Heart left ventricle (tissue), 16 donors: ENCODE results near the gene VSX2. TPM values are rescaled to one million over a fixed set of nuclear protein-coding genes. Genes with fewer than 3 reads are reported as not detected.

Experiments used
- ATAC-seq, 4 donors: fragments of 200-7000 bp; cut with Tn5 transposase; one replicate each; pipeline ENCODE4 v1.9.1; 2020 to 2022; ENCODE audit warnings: moderate library complexity in 4 of 4, mild to moderate bottlenecking in 3 of 4, moderate number of reproducible peaks in 1 of 4
- DNase-seq, 5 donors: peaks; one replicate each; pipeline ENCODE4 v3.0.0-alpha.2; 2020
- H3K27ac ChIP-seq, 12 donors: fragments of 200-600 bp; sonication (generic) in 4 of 12; one replicate each; pipeline versions ENCODE4 v1.5.0 to v1.8.0; 2016 to 2022; ENCODE audit warnings: mild to moderate bottlenecking in 2 of 12
- H3K27me3 ChIP-seq, 9 donors: fragments of 200-600 bp; sonication (generic) in 2 of 9; one replicate each; pipeline versions ENCODE4 v1.5.1 to v1.8.0; 2016 to 2022; ENCODE audit warnings: mild to moderate bottlenecking in 3 of 9
- H3K36me3 ChIP-seq, 9 donors: fragments of 200-600 bp; sonication (generic) in 2 of 9; one replicate each; pipeline versions ENCODE4 v1.5.0 to v1.8.0; 2018 to 2022; ENCODE audit warnings: mild to moderate bottlenecking in 2 of 9
- H3K4me1 ChIP-seq, 12 donors: fragments of 200-600 bp; sonication (generic) in 4 of 12; one replicate each; pipeline versions ENCODE4 v1.5.0 to v1.8.0; 2016 to 2022; ENCODE audit warnings: mild to moderate bottlenecking in 3 of 12
- H3K4me3 ChIP-seq, 12 donors: fragments of 200-600 bp; sonication (generic) in 4 of 12; one replicate each; pipeline versions ENCODE4 v1.5.0 to v1.8.0; 2017 to 2022; ENCODE audit warnings: mild to moderate bottlenecking in 9 of 12, moderate library complexity in 4 of 12
- H3K9me3 ChIP-seq, 12 donors: fragments of 200-600 bp; sonication (generic) in 4 of 12; one replicate each; pipeline versions ENCODE4 v1.5.0 to v1.8.0; 2016 to 2022; ENCODE audit warnings: mild to moderate bottlenecking in 1 of 12
- POLR2A ChIP-seq, 2 donors: fragments of 450-650 bp; IDR thresholded peaks; one replicate each; pipeline ENCODE4 v1.6.1; 2017; ENCODE audit warnings: antibody characterized with exemption in 2 of 2, mild to moderate bottlenecking in 2 of 2, moderate library complexity in 2 of 2
- WGBS, 4 donors: extraction: QIAGEN DNeasy Blood & Tissue Kit in 2 of 4; methylation state at CpG; one replicate each; pipeline versions ENCODE4 v1.1.5 to v1.1.7; 2013 to 2018; 5-methylcytosine and 5-hydroxymethylcytosine counted together
- intact Hi-C, 10 donors: fragments of 100-400 bp; cut with DNase I; formaldehyde crosslinking; loops; one replicate each; pipeline versions ENCODE4 v1.11.1 to v1.14.2; 2022
- polyA plus RNA-seq, 2 donors: library from polyadenylated mRNA; stranded (reverse); fragments of 200-250 nt; gene quantifications; one replicate each; pipeline ENCODE4 v1.2.3, GENCODE V29; 2013
- total RNA-seq, 9 donors: library from RNA; depleted of rRNA in 2 of 9; stranded (reverse); fragments of >200 nt in 2 of 9; fragmentation: NEBNext Ultra II Directional in 3 of 9; extraction: Animal tissue kit (Norgen Biotek cat#: 25700) in 3 of 9; gene quantifications; one replicate each; pipeline versions ENCODE4 v1.1.0 to v1.2.4, GENCODE V29; 2016 to 2023
- TF ChIP-seq, protein P1 (sequence below), 12 donors: fragments of 200-600 bp; sonication (generic) in 4 of 12; IDR thresholded peaks; one replicate each; pipeline versions ENCODE4 v1.5.0 to v1.8.0; 2018 to 2022; ENCODE audit warnings: antibody characterized with exemption in 12 of 12, mild to moderate bottlenecking in 5 of 12
- donor health status: ischemic (EF 13 %, LVEDD 7.1; RV severe dilation, severe dysfunction).
- donor health status: healthy with polysubstance abuse.
- donor health status: DM: no; HTN: yes; CAD: no.
- donor health status: DM: no; HTN: no; CAD: no.
- donor health status: ischemic (EF 25% LVEDD 6.9; RV normal size, moderate dysfunction).
- donor health status: ischemic (EF 25% LVEDD 5.7; RV mildly dilated, moderate dysfunction).
- donor health status: healthy.
- donor health status: DM: yes; HTN: yes; CAD: no.
- donor health status: ischemic (EF 35%, LVEDD 5.7; RV mildly dilated, moderate dysfunction).
- donor health status: nonischemic (EF 11% LVEDD 7.7; RV severe dilation, severe dysfunction).
- donor health status: DM: yes; HTN: yes; CAD: no.
- donor health status: PGD.
- donor health status: ischemic (EF 29% LVEDD 5.4; RV normal size, mild dysfunction).
- donor health status: nonischemic (EF 23%, LVEDD 6.1; RV moderate dilation, normal function).

The VSX2 gene
- total and polyA plus RNA-seq, 11 donors = 0.08 TPM; not detected in 10

DNA sequence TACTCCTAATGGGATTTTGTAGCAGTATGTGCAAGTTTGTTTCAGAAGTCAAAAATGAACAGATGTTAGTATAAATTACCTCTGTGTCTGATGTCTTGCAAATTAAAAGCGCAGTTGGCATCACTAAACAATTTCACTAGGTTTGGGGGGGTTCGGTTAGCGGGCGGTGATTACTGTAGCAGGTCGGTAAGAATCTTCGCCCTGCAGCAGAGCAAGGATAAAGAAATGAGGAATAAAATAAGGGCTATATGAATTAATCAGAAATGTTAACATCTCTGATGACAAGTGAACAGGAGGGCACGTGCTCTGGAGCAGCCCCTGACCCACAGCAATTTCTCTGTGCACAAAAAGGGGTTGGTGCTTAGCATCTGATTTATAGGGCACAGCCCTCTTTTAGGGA lies 43.6 kb upstream of the VSX2 start:
- 93 to 98% (median 95%) methylated on average over 7 of the region's 7 CpGs for WGBS, 4 donors

DNA sequence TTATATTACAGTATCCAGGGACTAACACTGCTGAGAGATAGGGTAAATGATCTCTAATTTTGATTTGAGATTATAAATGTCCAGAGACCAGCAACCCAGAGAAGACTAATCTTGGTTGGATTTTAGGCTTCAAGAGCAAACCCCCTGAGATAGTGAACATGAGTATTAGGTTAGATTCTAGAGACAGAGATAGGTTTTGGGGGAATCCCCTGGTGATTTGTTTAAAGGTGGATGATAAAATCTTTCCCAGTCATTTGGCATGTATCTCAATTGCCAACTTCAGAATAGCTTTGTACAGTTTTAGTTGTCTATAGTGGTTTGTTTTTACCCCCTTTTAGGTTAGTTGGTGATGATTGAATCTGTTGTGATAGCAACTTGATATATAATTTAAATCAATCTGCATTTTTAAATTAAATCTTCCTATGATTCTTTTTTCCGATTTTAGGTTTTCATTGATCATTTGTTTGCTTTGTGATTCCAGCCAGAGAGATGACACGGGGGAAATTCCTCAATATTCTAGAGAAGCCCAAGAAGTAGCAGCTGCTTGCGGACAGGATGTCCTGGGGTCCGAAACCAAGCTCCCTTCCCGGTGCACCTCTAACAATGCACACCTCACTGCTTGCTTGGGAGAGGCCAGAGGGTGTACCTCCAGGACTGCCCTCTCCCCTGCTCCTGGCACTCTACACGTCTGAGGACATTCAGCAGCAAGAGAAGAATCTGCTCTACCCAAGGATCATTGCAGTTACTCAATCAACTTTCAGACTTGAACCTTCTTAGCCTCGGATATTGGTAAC lies 40.6 kb upstream of the VSX2 start:
- Histone ChIP-seq H3K27me3 (no peaks in the 10 kb centered on the region), H3K4me1 (no peaks in the 10 kb centered on the region), H3K9me3 (no peaks in the 10 kb centered on the region), H3K36me3 (peaks cover 0 to 33% (median 23%) of the 10 kb centered on the region in 9 donors), H3K27ac (no peak overlapping the region), H3K4me3 (no peak overlapping the region)
- TF ChIP-seq, protein P1, sequence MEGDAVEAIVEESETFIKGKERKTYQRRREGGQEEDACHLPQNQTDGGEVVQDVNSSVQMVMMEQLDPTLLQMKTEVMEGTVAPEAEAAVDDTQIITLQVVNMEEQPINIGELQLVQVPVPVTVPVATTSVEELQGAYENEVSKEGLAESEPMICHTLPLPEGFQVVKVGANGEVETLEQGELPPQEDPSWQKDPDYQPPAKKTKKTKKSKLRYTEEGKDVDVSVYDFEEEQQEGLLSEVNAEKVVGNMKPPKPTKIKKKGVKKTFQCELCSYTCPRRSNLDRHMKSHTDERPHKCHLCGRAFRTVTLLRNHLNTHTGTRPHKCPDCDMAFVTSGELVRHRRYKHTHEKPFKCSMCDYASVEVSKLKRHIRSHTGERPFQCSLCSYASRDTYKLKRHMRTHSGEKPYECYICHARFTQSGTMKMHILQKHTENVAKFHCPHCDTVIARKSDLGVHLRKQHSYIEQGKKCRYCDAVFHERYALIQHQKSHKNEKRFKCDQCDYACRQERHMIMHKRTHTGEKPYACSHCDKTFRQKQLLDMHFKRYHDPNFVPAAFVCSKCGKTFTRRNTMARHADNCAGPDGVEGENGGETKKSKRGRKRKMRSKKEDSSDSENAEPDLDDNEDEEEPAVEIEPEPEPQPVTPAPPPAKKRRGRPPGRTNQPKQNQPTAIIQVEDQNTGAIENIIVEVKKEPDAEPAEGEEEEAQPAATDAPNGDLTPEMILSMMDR (IDR thresholded peaks at IDR 0.05) = no peak
- TF ChIP-seq POLR2A (IDR thresholded peaks at IDR 0.05) = no peak
- DNase-seq (no peak), ATAC-seq (no peak)
- WGBS, 4 donors = 94 to 96% (median 94%) methylated on average over 7 of the region's 7 CpGs
- intact Hi-C loops = no loop called here

More for the DNA sequence above, 43.6 kb upstream of the VSX2 start:
- TF ChIP-seq, protein P1 (IDR thresholded peaks at IDR 0.05) = no peak
- TF ChIP-seq POLR2A (IDR thresholded peaks at IDR 0.05) = no peak
- ATAC-seq (no peak), DNase-seq (no peak)
- Histone ChIP-seq H3K27ac (no peak overlapping the region), H3K36me3 (peaks cover 0 to 19% (median 14%) of the 10 kb centered on the region in 9 donors), H3K9me3 (no peaks in the 10 kb centered on the region), H3K27me3 (no peaks in the 10 kb centered on the region), H3K4me1 (no peaks in the 10 kb centered on the region), H3K4me3 (no peak overlapping the region)
- intact Hi-C loops = no loop called here

DNA sequence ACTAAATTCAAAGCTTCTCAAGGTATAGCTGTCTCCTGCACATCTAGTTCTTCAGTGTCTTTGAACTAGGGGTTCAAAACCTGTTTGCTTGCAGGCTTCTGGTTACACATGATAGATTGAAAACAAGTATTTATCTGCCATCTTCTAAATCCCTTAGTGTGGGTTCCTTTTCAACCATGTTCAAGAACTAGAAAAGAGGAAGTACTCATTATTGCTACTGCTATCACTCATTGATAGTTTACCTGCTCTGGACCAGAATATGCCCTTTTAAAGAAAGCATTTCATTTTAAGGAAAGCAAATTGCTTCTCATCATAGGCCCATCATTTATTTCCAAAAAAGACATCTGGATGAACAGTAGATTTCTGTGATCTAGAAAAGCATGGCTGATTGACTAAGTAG lies 37.1 kb upstream of the VSX2 start:
- Histone ChIP-seq H3K4me1 (no peaks in the 10 kb centered on the region), H3K36me3 (peaks cover 0 to 33% (median 23%) of the 10 kb centered on the region in 9 donors), H3K4me3 (no peak overlapping the region), H3K27ac (no peak overlapping the region), H3K9me3 (no peaks in the 10 kb centered on the region), H3K27me3 (no peaks in the 10 kb centered on the region)
- intact Hi-C loops = no loop called here
- no peak for TF ChIP-seq POLR2A (IDR thresholded peaks at IDR 0.05)
- TF ChIP-seq, protein P1 (IDR thresholded peaks at IDR 0.05) = no peak
- ATAC-seq (no peak), DNase-seq (no peak)

DNA sequence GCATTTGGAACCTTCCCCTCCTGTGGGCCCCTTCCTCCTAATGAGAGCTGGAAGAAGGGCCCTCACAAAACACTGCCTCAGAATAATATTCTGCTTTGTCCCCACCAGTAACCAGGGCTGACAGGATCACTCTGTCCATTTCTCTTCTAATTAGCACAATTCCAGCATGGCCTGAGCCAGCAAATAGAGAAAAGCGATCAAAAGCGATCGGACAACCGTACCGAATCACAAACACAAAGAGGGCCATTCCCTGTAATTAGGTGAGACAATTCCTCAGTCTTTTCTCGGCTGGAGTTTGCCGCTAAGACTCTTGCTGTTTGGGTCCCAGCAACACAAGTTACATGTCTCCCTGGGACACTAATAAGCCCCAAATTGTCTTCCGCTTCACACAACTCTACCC lies 35.6 kb upstream of the VSX2 start:
- DNase-seq = no peak
- no peaks in the 10 kb centered on the region for H3K9me3 ChIP-seq
- 95 to 99% (median 96%) methylated on average over 8 of the region's 8 CpGs for WGBS, 4 donors
- H3K4me3 ChIP-seq = no peak overlapping the region
- no peak overlapping the region for H3K27ac ChIP-seq
- H3K27me3 ChIP-seq = no peaks in the 10 kb centered on the region
- peaks cover 0 to 33% (median 23%) of the 10 kb centered on the region in 9 donors for H3K36me3 ChIP-seq
- no peak for ATAC-seq
- H3K4me1 ChIP-seq = no peaks in the 10 kb centered on the region
- intact Hi-C loops = no loop called here
- no peak for TF ChIP-seq POLR2A (IDR thresholded peaks at IDR 0.05)
- TF ChIP-seq, protein P1 (IDR thresholded peaks at IDR 0.05) = no peak
